Activated effector memory CD4-positive, alpha-beta T cell treated with Interleukin-2 at 50 U/mL for 16 hours (primary cell): ENCODE measurements around the gene FDXR.
"Not testable (repeated sequence)": the region's sequence is repeated elsewhere in the genome, so short reads cannot be mapped to it uniquely, and the experiment has no call there.

Experiments used
- DNase-seq: peaks from one replicate; pipeline ENCODE4 v3.0.0-alpha.2; 2020

Gene FDXR, protein sequence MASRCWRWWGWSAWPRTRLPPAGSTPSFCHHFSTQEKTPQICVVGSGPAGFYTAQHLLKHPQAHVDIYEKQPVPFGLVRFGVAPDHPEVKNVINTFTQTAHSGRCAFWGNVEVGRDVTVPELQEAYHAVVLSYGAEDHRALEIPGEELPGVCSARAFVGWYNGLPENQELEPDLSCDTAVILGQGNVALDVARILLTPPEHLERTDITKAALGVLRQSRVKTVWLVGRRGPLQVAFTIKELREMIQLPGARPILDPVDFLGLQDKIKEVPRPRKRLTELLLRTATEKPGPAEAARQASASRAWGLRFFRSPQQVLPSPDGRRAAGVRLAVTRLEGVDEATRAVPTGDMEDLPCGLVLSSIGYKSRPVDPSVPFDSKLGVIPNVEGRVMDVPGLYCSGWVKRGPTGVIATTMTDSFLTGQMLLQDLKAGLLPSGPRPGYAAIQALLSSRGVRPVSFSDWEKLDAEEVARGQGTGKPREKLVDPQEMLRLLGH

DNA sequence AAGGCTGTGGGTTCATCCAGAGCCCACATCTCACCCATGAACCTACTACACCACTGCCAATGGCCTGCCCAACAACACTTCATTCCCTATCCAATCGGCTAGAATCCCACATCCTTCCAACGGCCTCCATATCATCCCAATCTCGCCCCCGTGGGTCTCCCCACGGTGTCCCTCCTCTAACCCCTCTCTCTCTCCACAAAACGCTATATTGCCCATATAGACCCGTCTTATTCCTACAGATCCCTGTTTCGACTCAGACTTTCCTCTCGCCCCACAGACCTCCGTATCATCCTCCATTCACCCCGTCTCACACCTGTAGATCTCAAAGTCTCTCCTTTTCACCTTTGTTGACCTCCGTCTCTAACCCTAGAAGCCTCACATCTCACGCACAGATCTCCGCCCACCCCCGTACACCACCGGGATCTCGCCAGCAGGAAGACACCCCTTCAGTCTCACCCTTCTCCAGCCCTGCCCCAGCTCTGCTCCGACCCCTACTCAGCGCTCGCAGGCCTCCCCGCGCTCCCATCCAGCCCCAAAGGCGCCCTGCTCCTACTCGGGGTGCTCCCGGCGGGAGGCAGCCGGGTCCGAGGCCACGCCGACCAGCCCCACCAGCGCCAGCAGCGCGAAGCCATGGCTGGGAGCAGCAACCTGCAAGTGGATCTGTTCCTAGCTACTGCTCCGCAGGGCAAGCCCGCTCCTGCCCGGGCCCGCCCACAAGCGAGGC is at the start of gene FDXR:
TSS of gene FDXR (minus strand) at position 682 of the 724 bp plus-strand sequence. CDS start at position 632, 50 bp downstream.
- DNase-seq, result no peak

DNA sequence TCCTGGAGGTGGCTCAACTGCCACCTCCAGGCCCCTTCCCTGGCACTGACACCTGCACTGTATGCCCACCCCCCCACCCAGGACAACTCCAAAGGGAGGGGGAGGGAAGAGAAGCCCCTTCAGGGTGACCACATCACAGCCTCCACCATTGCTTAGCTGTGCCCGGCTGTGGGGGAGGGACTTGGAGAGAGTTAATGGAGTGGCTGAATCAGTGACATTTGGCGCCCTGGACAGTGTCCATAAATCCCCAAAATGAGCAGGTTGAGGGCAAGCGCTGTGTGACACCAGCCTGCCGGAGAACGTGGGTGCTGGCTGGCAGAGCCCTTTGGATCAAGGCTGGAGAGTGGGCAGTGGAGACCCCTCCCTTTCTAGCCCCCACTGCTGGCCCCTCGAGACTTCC is 49.4 kb upstream of the FDXR start:
- no peak for DNase-seq

DNA sequence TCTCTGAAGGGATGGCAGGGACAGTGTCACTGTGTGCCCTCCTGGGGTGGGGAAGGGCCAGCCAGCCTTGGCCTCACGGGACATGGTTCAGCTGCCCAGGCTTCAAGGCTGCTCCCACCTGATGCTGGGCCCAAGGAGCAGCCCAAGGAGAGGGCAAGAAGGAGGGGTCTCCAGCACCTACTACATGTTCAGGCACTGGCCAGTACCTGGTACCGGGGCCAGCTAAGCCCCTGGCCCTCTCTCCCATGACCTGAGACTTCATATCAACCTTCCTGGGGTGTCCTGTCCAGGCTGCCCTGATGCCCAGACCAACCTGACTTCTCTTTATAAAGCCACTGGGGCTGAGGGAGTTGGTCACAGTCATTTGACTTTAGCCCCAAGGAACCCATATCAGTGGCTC is 49.0 kb upstream of the FDXR start:
- DNase-seq, result no peak

DNA sequence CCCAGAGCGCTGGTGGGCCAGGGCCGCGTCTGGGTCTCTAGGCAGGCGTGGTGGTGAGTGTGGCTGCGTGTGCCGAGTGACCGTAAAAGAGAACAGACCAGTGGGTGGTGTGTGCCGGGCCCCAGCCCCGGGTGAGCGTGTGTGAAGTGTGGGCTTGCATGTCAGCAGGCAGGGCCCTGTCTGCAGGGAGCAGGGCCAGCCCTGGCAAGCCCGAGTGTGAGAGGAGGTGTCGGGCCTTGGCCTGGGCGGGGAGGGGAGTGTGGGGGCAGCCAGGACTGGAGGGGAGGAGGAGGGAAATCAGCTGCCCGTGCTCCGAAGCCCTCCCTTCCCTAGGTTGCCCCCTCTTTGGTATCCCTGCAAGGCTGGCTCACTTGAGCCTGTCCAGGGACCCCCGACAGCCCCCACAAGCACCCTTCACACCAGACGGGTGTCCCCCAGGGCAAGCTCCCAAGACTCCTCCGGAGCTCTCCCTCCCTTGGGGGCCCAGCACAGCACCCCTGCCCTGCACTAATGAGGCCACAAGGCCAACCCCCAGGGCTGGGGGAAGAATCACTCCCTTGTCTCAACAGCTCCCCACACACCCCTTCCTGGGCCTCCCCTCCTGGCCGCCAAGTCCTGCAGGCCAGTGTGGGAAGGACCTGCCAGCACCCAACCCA is 48.4 kb upstream of the FDXR start:
- DNase-seq, result no peak

DNA sequence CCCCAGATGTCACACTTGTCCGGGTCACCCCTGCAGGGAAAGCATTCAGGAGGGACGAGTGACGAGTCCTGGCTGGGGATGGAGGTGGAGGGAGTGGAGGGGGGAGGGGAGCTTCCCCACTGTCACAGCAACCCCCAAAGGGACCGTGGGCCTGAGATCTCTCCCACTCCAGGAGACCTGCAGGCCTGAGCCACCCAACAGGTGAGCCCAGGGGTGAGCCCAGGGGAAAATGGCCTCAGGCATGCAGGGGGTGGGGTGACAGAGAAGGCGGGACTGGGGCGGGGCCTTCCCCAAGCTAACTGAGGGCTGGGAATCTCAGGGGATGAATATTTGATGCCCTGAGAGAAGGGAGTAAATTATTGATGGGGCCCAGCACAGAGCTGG is 47.8 kb upstream of the FDXR start:
- DNase-seq, result no peak

DNA sequence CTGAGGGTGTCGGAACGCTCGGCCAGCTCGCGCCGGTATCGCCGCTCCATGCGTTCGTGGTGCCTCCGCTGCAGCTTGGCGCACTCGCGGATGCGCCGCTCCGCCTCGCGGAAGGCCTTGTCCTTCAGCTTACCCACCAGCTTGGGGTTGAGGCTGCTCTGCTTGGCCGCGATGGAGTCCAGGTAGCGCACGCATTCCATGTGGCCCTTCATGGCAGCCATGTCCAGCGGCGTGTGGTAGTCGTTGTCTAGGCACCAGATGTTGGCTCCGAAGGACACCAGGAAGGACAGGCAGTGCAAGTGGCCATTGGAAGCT is 47.5 kb upstream of the FDXR start:
- no peak for DNase-seq

DNA sequence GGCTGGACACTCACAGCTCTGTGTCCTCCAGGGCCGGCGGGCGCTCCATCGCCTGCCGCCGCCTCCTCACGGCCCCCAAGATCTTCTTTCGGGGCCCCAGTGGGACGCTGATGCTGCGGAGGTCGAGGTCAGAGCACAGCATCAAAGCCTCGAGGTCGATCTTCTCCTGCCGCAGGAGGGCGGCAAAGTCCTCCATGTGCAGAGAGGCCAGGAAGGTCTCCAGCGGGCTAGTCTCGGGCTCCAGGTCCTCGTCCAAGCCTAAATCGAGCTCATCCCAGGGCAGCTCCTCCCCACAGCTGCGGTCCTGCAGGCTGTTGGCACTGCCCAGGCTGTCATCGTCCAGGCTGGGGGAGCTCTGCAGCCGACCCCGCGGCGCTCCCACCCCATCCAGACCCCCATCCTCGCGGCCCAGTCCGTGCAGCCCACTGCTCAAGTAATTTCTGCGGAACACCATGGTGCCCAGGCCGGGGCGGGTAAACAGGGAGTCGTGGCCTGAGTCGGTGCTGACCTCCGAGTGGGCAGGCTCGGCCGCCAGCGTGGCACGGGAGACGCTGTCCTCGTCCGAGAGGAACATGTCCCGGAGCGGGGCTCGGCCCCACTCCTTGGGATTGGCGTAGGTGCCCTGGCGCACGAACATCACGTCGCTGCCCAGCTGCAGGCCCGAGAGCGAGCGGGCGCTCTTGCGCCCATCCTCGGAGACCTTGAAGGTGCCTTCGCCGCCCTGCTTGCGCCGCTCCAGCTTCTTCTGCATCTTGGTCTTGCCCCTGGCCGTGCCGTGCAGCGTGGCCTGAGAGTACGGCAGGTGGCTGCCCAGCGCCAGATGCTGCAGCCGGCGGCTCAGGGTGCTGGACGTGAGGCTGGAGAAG is 46.9 kb upstream of the FDXR start:
- no peak for DNase-seq

DNA sequence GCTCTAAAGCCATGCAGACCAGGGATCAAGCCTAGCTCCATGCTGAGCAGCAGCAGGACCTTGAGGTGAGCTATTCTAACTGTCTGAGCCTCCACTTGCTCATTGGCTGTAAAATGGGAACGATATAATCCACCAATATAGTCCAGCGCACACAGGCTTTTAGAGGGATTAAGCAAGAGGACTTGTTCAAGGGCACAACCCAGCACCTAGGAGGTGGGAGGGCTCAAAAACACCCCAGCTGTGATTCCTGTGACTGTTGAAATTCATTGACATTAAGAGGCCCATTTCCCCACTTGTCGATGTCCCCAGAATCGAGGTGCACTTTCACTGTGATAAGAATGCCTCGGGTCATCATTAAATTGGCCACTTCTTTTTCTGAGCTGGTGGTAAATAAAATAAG is 46.1 kb upstream of the FDXR start:
- no peak for DNase-seq

DNA sequence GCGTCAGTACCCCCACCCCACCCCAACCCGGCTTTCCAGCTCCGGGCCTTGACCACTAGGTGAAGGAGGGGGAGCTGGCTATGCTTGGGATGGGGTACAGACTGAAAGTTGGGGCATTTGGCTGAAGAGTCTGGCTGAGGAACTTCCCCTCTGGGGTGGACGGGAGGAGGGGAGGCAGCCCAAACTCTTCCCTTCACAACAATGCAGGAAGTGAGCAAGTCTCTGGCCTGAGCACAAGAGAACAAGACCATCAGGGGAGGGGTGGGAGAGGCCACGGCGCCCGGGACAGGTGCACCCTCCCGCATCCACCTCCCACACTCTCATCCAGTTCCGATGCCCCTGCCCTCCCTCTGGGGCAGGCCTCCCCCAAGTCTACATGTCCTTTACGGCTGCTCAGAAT is 44.6 kb upstream of the FDXR start:
- no peak for DNase-seq

DNA sequence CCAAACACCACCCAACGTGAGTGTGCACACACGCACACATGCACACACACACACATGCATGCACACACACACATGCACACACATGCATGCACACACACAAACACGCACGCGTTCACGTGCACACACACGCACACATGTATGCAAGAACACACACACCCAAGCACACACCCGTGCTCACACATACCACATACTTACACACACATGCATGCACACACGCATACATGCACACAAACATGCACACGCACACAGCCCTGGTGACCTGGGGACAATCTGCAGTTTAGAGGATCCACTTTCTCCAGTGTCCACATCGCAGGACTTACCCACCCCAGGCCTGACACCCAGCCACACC is 44.0 kb upstream of the FDXR start:
- DNase-seq, result no peak

DNA sequence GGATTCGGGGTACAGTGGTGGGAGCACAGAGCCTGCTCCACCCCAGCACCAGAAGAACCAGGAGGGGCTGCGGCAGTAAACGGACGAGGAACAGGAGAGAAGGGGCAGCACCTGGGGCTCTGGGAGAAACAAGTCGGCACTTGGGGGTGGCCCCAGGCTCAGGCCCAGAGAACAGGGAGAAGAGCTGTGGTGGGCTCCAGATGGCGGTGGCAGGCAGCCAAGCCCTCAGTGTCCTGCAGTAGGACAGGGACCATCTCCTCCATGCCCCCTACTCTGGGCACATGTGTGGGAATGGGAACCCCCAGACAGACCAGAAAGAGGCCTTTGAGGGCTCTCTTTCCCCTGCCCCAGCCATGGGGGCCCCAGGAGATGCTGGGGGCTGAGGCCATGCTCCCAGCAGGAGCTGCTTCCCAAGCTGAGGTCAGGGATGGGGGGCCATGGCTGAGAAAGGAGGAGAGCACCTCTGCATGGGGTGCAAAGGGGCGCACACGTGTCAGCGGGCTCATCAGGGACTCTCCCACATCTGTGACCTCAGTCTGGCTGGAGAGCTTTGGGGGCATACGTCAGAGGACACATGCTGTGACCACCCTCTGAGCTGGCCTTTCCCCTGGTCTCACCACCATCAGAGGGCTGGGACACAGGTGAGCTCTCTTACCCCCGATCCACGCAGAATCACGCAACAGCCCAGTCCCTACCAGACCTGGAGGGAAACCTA is 43.5 kb upstream of the FDXR start:
- DNase-seq, result no peak

DNA sequence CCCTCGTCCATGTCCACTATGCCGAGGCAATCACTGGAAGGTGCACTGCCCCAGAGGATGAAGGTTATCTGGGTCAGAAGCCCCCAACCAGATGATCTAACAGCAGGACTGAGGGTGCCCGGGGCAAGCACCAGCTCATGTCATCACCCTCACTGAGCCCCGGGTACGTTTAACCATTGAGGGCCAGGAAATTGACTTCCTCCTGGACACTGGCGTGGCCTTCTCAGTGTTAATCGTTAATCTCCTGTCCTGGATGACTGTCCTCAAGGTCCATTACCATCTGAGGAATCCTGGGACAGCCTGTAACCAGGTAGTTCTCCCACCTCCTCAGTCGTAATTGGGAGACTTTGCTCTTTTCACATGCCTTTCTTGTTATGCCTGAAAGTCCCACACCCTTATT is 38.6 kb upstream of the FDXR start:
- not testable (repeated sequence) for DNase-seq

DNA sequence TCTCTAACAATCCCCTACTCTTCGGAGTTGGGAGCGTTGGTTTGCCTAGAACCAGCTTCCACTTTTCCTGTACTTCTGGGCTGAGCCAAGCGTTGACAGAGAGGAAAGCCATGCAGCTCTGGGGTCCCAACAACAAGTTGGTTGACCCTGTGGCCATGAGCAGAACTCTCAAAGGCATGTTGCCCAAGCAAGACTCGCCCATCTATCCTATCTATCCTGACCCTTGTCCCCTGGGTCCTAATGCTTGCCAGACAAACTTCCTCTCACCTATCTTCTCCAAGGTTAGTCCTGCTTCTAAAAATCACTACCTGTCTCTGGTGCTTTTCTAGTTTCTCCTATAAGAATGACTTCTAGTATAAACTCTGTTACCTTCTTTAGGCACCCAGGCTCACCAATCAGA is 36.3 kb upstream of the FDXR start:
- not testable (repeated sequence) for DNase-seq

DNA sequence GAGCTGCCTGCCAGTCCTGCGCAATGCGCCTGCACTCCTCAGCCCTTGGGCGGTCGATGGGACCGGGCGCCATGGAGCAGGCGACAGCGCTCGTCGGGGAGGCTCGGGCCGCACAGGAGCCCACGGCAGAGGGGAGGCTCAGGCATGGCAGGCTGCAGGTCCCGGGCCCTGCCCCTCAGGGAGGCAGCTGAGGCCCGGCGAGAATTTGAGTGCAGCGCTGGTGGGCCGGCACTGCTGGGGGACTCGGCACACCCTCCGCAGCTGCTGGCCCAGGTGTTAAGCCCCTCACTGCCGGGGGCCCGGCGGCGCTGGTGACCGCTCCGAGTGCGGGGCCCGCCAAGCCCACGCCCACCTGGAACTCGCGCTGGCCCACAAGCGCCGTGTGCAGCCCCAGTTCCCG is 34.2 kb upstream of the FDXR start:
- DNase-seq, result no peak

DNA sequence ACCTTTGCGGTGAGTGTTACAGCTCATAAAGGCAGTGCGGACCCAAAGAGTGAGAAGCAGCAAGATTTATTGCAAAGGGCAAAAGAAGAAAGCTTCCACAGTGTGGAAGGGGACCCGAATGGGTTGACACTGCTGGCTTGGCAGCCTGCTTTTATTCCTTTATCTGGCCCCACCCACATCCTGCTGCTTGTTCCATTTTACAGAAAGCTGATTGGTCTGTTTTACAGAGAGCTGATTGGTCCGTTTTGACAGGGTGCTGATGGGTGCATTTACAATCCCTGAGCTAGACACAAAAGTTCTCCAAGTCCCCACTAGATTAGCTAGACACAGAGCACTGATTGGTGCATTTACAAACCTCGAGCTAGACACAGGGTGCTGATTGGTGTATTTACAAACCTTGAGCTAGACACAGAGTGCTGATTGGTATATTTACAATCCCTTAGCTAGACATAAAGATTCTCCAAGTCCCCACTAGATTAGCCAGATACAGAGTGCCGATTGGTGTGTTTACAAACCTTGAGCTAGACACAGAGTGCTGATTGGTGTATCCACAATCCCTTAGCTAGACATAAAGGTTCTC is 33.5 kb upstream of the FDXR start:
- not testable (repeated sequence) for DNase-seq

DNA sequence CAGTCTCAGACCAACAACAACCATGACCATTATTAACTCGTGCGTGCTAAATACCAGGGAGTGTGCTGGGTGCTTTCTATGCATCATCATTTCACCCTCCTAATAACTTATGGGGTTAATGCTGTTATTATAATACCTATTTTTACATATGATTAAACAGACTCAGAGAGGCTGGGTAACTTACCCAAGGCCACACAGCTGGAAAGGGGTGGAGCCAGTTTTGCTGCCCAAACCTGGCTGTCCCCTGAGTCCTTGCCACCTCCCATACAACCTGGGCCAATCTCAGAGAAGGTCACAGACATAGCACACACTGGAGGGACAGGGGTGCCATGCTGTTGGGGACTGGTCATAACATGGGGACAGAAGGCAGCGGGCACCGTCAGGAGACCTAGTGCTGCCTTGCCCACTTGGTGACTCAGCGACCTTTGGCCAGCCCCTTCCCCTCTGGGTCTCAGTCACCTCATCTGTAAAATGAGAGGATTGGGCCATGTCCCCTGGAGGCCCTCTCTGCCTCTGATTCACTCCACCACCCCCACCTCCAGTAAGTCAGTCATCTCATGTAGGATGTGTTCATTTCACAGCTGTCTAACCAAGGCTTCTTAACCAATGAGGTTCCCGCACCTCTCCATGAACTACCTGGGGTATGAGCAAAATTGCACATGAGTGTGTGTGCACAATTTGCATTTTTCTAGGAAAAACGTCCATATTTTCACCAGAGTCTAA is 32.1 kb upstream of the FDXR start:
- DNase-seq, result no peak

DNA sequence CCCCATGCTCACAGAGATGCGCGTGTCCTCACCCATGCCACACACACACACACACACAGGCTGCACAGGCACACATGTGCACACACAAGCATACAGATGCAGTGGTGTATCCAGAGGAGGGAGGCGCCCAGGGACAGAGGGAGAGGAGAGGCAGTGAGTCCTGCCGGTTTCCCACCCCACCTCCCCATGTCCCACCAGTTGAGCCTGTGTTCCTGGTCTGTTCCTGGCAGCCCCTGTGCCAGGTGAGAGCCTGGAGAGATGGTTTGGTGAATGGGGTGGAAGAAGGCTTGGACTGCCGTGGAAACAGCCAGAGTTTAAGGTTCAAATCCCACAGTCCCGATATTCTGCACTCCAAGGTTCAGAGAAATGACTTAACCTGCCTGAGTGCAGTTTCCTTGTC is 30.9 kb upstream of the FDXR start:
- no peak for DNase-seq

DNA sequence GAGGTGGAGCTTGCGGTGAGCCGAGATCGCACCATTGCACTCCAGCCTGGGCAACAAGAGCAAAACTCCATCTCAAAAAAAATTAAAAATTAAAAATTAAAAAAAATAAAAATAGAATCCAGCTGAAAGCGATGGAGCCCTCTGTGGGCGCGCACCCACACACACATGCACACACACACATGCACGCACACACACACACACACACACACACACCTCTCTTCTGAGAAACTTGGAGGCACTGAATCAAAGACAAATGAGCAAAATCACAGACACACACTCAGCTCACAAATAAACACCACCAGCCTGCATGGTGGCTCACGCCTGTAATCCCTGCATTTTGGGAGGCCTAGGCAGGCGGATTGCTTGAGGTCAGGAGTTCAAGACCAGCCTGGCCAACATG is 30.2 kb upstream of the FDXR start:
- no peak for DNase-seq

DNA sequence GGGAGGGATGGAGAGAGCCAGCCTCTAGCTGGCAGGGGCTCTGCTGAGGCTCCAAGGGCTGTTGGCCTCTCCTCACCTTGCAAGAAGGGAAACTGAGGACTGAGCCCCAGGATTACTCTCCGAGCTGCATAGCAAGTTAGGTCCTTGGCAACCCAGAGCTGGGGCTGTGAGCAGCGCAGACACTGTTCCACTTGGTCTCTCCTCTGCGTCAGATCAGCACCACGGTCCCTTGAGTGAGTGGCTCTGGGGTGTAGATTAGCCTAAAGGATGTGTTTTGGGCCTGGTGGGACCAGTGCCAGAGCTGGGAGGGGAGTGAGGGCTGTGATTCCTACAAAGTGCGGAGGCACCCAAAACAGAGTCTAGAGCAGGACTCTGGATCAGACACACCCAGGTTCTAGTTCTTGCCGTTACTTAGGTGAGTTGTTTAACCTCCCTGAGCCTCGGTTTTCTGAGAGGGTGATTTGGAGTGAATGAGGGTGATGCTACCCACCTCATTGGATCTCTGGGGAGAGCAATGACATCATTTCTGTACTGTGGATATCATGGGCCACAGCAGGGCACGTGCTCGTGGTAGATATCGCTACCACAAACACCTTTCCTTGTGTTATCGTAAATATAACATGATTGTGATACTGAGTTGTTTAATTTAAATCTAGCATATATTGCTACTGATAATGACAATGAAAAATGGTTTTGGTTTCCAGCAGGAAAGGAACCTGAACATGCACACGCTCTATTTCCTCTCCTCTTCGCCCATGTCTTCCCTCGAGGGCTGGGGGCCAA is 28.8 kb upstream of the FDXR start:
- DNase-seq, result no peak

DNA sequence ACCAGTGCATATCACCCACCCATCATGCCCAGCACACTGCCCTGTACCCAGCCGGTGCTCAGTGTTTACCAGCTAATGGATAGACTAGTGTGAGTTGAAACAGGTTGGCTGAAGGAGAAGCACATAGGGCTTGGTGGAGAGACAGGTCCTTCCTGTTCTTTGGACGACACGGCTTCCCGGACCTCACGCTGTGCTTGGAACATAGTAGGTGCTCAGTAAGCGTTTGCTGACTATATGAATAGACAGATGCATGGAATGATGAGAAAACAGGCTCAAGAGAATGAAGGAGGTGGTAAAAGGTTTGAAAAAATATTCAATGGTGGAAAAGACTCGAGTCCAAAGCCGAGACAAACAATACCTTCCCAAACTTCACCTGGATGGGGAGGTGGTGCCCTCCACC is 27.4 kb upstream of the FDXR start:
- no peak for DNase-seq
